ENCODE measurements around the gene AKAP7.

DNA sequence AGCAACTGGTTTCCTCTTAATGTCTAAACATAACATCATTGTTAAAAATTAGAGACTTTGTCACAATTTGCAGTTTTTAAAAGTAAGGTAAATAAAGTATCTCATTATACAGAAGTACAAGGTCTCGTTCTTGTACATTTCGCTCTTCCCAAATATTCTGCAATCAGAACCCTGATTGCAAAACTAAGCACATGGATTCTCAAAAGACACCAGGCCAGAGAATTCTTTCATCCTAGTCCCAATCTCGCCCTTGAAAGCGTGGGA is 355 bp upstream of the AKAP7 start:
- TF ChIP-seq, protein P1, sequence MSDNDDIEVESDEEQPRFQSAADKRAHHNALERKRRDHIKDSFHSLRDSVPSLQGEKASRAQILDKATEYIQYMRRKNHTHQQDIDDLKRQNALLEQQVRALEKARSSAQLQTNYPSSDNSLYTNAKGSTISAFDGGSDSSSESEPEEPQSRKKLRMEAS (IDR thresholded peaks at IDR 0.05; ENCODE audit: low read depth), result no peak
- TF ChIP-seq, protein P2, sequence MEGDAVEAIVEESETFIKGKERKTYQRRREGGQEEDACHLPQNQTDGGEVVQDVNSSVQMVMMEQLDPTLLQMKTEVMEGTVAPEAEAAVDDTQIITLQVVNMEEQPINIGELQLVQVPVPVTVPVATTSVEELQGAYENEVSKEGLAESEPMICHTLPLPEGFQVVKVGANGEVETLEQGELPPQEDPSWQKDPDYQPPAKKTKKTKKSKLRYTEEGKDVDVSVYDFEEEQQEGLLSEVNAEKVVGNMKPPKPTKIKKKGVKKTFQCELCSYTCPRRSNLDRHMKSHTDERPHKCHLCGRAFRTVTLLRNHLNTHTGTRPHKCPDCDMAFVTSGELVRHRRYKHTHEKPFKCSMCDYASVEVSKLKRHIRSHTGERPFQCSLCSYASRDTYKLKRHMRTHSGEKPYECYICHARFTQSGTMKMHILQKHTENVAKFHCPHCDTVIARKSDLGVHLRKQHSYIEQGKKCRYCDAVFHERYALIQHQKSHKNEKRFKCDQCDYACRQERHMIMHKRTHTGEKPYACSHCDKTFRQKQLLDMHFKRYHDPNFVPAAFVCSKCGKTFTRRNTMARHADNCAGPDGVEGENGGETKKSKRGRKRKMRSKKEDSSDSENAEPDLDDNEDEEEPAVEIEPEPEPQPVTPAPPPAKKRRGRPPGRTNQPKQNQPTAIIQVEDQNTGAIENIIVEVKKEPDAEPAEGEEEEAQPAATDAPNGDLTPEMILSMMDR (IDR thresholded peaks at IDR 0.05), result no peak
- TF ChIP-seq TCF12 (IDR thresholded peaks at IDR 0.05), result no peak
- TF ChIP-seq RFX5 (IDR thresholded peaks at IDR 0.05; ENCODE audit: low read length), result no peak
- TF ChIP-seq TEAD4 (IDR thresholded peaks at IDR 0.05; ENCODE audit: borderline replicate concordance, insufficient read depth), result no peak
- TF ChIP-seq GABPA (IDR thresholded peaks at IDR 0.05; ENCODE audit: low read depth), result no peak
